Panc1 (cell line): ENCODE measurements around the gene PTGDR2. TPM values are rescaled to one million over a fixed set of nuclear protein-coding genes. Genes with fewer than 3 reads are reported as not detected.

Source experiments
- ATAC-seq: fragments of 200-7000 bp; cut with Tn5 transposase; 2 replicates; pipeline ENCODE4 v1.9.1; 2020; ENCODE audit warnings: mild to moderate bottlenecking, moderate library complexity
- BruUV-seq: library from RNA; stranded (reverse); fragments of 400-500 nt; replicated peaks from 2 replicates; lab custom pipeline; 2021; lab: Mats Ljungman, UMichigan
- CTCF ChIA-PET: fragments of 300-600 bp; sonication (Branson Sonifier 250); formaldehyde crosslinking; loops from one replicate; lab custom pipeline; 2022; ENCODE audit warnings: antibody characterized with exemption; lab: Charles Lee
- POLR2A ChIA-PET: fragments of 300-600 bp; sonication (Branson Sonifier 250); formaldehyde crosslinking; loops from one replicate; lab custom pipeline; 2022; ENCODE audit warnings: antibody characterized with exemption; lab: Charles Lee
- DNase-seq: peaks from one replicate; pipeline ENCODE4 v3.0.0-alpha.2; 2010; ENCODE audit warnings: low read depth, low spot score
- H3K27ac ChIP-seq: 2 replicates; pipeline ENCODE4 v1.5.1; 2011; ENCODE audit warnings: mild to moderate bottlenecking, low read length, inconsistent platforms
- H3K27me3 ChIP-seq: fragments of 200-500 bp; sonication (Bioruptor generic); 2 replicates; pipeline ENCODE4 v1.6.0; 2014; ENCODE audit warnings: low read length, inconsistent platforms; ENCODE audit not compliant: control insufficient read depth, insufficient read depth
- H3K36me3 ChIP-seq: fragments of 200-500 bp; sonication (Bioruptor generic); 2 replicates; pipeline ENCODE4 v1.5.1; 2014; ENCODE audit warnings: inconsistent platforms, mild to moderate bottlenecking, low read length, moderate library complexity; ENCODE audit not compliant: control insufficient read depth, insufficient read depth
- H3K4me1 ChIP-seq: 2 replicates; pipeline ENCODE4 v1.5.1; 2011; ENCODE audit warnings: inconsistent platforms, mild to moderate bottlenecking, low read length, moderate library complexity; ENCODE audit not compliant: control insufficient read depth, insufficient read depth
- H3K4me3 ChIP-seq, 2 experiments: 2 replicates each; pipeline ENCODE4 v1.5.1; 2011 to 2012; ENCODE audit warnings: low read depth in 2 of 2, low read length in 2 of 2, mild to moderate bottlenecking in 2 of 2, inconsistent platforms in 1 of 2, moderate library complexity in 1 of 2
- H3K9me3 ChIP-seq: fragments of 200-500 bp; sonication (Bioruptor generic); 2 replicates; pipeline ENCODE4 v1.5.1; 2014; ENCODE audit warnings: low read depth, mild to moderate bottlenecking, inconsistent platforms, low read length, moderate library complexity; ENCODE audit not compliant: control insufficient read depth, insufficient read depth
- POLR2AphosphoS5 ChIP-seq: IDR thresholded peaks from 2 replicates; pipeline ENCODE4 v1.6.1; 2012; ENCODE audit warnings: mild to moderate bottlenecking, low read depth, low read length, moderate library complexity
- SIN3A ChIP-seq: IDR thresholded peaks from 2 replicates; pipeline ENCODE4 v1.6.1; 2012; ENCODE audit warnings: low read depth, mild to moderate bottlenecking, low read length, moderate library complexity, borderline replicate concordance; ENCODE audit not compliant: insufficient read depth
- TCF7L2 ChIP-seq: IDR thresholded peaks from 2 replicates; pipeline ENCODE4 v1.6.1; 2011; ENCODE audit warnings: mild to moderate bottlenecking, low read depth, low read length, inconsistent platforms
- in situ Hi-C: cut with HindIII; loops from 2 replicates; pipeline ENCODE4 v1.10.0; 2016; ENCODE audit warnings: low sequenced_read_pairs, low pct_unique_long_range_greater_than_20kb
- intact Hi-C: fragments of 100-400 bp; cut with micrococcal nuclease; formaldehyde crosslinking; loops from one replicate; pipeline ENCODE4 v1.10.0; 2022; ENCODE audit not compliant: unreplicated experiment
- total RNA-seq: library from RNA; stranded (reverse); gene quantifications from one replicate; pipeline ENCODE4 v1.2.1, GENCODE V29; 2021; ENCODE audit not compliant: unreplicated experiment
- TF ChIP-seq, protein P1 (sequence below), 2 experiments: IDR thresholded peaks; 2 replicates each; pipeline ENCODE4 v1.6.1; 2011 to 2012; ENCODE audit warnings: low read depth in 2 of 2, control low read depth in 1 of 2, low read length in 1 of 2, mild to moderate bottlenecking in 1 of 2, moderate library complexity in 1 of 2; ENCODE audit not compliant: insufficient read depth in 1 of 2
- TF ChIP-seq, protein P2 (sequence below): fragments of 450-650 bp; IDR thresholded peaks from 2 replicates; pipeline ENCODE4 v1.5.1; 2017; ENCODE audit warnings: mild to moderate bottlenecking

The PTGDR2 gene
- total RNA-seq, 1 experiment from 2014 or later: not detected

DNA sequence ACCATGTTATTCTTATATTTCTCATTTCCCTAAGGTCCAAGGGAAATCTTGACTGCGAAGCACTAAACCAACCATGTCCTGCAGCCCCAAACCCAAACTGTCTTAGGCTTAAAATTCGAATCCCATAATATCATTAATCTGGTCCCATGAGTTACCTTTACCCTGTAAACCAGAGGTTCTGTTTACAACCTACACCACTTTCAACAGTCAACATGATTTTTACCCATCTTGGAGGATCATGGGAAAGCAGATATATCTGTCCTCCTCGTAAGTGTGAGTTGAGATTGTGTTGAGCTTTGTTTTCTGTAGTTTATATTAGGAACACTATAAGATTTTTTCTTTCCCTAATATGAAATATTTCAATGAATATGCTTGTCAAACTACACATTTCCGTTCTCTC, 44.2 kb upstream of the PTGDR2 start:
- ChIA-PET POLR2A (no interaction called here), CTCF (interaction anchor here (0.6 to 2.1 kb wide), 10 partner anchors 10 to 285 kb away, joined by 3 to 12 read pairs (median 3); partner anchors contain the start of gene TMEM109)
- in situ Hi-C loops (no loop called here), intact Hi-C loops (loop anchor here (1.0 kb wide), 1 partner anchor 69 kb away; no protein-coding TSS in a partner anchor)
- TF ChIP-seq TCF7L2: no peak
- TF ChIP-seq, protein P1, sequence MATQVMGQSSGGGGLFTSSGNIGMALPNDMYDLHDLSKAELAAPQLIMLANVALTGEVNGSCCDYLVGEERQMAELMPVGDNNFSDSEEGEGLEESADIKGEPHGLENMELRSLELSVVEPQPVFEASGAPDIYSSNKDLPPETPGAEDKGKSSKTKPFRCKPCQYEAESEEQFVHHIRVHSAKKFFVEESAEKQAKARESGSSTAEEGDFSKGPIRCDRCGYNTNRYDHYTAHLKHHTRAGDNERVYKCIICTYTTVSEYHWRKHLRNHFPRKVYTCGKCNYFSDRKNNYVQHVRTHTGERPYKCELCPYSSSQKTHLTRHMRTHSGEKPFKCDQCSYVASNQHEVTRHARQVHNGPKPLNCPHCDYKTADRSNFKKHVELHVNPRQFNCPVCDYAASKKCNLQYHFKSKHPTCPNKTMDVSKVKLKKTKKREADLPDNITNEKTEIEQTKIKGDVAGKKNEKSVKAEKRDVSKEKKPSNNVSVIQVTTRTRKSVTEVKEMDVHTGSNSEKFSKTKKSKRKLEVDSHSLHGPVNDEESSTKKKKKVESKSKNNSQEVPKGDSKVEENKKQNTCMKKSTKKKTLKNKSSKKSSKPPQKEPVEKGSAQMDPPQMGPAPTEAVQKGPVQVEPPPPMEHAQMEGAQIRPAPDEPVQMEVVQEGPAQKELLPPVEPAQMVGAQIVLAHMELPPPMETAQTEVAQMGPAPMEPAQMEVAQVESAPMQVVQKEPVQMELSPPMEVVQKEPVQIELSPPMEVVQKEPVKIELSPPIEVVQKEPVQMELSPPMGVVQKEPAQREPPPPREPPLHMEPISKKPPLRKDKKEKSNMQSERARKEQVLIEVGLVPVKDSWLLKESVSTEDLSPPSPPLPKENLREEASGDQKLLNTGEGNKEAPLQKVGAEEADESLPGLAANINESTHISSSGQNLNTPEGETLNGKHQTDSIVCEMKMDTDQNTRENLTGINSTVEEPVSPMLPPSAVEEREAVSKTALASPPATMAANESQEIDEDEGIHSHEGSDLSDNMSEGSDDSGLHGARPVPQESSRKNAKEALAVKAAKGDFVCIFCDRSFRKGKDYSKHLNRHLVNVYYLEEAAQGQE (IDR thresholded peaks at IDR 0.05; ENCODE audit: insufficient read depth in 1 of 2, low read depth in 2 of 2, low read length in 1 of 2): no peak
- TF ChIP-seq SIN3A: no peak
- TF ChIP-seq, protein P2, sequence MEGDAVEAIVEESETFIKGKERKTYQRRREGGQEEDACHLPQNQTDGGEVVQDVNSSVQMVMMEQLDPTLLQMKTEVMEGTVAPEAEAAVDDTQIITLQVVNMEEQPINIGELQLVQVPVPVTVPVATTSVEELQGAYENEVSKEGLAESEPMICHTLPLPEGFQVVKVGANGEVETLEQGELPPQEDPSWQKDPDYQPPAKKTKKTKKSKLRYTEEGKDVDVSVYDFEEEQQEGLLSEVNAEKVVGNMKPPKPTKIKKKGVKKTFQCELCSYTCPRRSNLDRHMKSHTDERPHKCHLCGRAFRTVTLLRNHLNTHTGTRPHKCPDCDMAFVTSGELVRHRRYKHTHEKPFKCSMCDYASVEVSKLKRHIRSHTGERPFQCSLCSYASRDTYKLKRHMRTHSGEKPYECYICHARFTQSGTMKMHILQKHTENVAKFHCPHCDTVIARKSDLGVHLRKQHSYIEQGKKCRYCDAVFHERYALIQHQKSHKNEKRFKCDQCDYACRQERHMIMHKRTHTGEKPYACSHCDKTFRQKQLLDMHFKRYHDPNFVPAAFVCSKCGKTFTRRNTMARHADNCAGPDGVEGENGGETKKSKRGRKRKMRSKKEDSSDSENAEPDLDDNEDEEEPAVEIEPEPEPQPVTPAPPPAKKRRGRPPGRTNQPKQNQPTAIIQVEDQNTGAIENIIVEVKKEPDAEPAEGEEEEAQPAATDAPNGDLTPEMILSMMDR: no peak
- no peak for TF ChIP-seq POLR2AphosphoS5
- DNase-seq (no peak), ATAC-seq (no peak)
- Histone ChIP-seq H3K27me3 (no peaks in the 10 kb centered on the region), H3K4me1 (peaks cover 4% of the 10 kb centered on the region), H3K27ac (no peak overlapping the region), H3K9me3 (no peaks in the 10 kb centered on the region), H3K4me3 (no peak overlapping the region), H3K36me3 (peaks cover 51% of the 10 kb centered on the region)
- BruUV-seq: no TSS peak

DNA sequence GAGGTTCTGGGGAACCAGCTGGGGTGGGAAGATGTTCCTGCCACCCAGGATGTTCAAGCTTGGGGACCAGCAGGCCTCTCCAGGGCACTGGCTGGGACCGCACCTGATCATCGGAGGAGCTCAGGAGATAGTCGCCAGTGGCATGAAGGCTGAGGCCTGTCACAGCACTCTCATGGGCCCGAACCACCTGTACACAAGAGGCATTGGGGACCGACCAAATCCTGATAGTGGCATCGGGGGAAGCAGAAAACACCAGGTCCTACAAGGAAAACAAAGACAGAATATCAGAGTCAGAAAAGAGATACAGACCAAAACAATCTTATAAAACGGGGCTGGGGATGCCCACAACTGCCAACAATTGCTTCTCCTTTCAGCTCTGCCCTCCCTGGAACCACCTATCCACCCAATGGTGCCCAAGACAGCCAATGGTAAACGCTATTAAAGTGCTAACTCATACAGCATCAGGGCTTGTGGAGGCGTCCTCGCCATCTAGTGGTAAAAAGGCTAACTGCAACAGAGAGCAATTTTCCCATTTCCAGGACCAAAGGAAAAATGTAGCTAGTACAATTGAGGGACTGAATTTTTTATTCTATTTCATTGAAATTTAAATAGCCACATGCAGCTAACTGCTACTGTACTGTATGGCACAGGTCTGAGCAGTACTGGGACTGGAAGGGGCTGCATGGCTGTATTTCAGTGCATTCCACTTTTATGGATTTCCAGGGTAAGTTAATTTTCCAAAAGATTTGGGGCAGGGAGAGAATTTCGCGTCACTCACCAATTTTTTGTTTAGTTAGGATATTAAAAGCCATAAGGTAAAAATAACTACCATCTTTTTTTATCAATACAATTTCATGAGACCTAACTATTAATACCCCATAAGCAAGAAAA, 43.5 kb upstream of the PTGDR2 start:
- intact Hi-C loops: loop anchor here (1.0 kb wide), 1 partner anchor 68 kb away; no protein-coding TSS in a partner anchor

More for the DNA sequence above, 43.5 kb upstream of the PTGDR2 start:
- H3K9me3 ChIP-seq: no peaks in the 10 kb centered on the region
- peaks cover 56% of the 10 kb centered on the region for H3K36me3 ChIP-seq
- ATAC-seq (peak; percentile 85), DNase-seq (peak; percentile 64)
- in situ Hi-C loops: no loop called here
- H3K27ac ChIP-seq: peak overlapping the region; percentile 56
- H3K4me3 ChIP-seq: no peak overlapping the region
- no peaks in the 10 kb centered on the region for H3K4me1 ChIP-seq
- TF ChIP-seq POLR2AphosphoS5 (no peak), TCF7L2 (no peak)
- TF ChIP-seq, protein P2: peak; percentile 96
- no TSS peak for BruUV-seq
- ChIA-PET CTCF (interaction anchor here (0.6 to 2.1 kb wide), 10 partner anchors 9 to 285 kb away, joined by 3 to 12 read pairs (median 3); partner anchors contain the start of gene TMEM109), POLR2A (no interaction called here)
- H3K27me3 ChIP-seq: no peaks in the 10 kb centered on the region
